Endothelial cell of umbilical vein (primary cell): ENCODE results near the gene PIEZO2.

Experiments
- CTCF ChIP-seq, 2 donors: IDR thresholded peaks; 1 replicate in 1 of 2; 2 replicates in 1 of 2; pipeline ENCODE4 v1.5.1; 2011; ENCODE audit warnings: low read length in 2 of 2, mild to moderate bottlenecking in 2 of 2, moderate library complexity in 2 of 2, control low read depth in 1 of 2, inconsistent platforms in 1 of 2, low read depth in 1 of 2; ENCODE audit not compliant: insufficient read depth in 1 of 2; ENCODE audit errors: extremely low read depth in 1 of 2
- EZH2 ChIP-seq: IDR thresholded peaks from 2 replicates; pipeline ENCODE4 v1.6.1; 2012; ENCODE audit warnings: borderline replicate concordance, low read depth, mild to moderate bottlenecking, moderate library complexity, low read length, inconsistent platforms; ENCODE audit not compliant: severe bottlenecking
- MAX ChIP-seq: IDR thresholded peaks from 2 replicates; pipeline ENCODE4 v1.6.1; 2011; ENCODE audit not compliant: insufficient read depth, insufficient read length
- POLR2A ChIP-seq: IDR thresholded peaks from 2 replicates; pipeline ENCODE4 v1.6.1; 2012; ENCODE audit warnings: low read depth, mild to moderate bottlenecking, control low read depth, low read length
- POLR2AphosphoS5 ChIP-seq: IDR thresholded peaks from 2 replicates; pipeline ENCODE4 v1.6.1; 2012; ENCODE audit warnings: low read depth, mild to moderate bottlenecking, control low read depth, low read length, moderate library complexity; ENCODE audit not compliant: insufficient read depth

GRCh38 chr18:10785798-10786197 is 363.6 kb downstream of the PIEZO2 start:
- no peak for TF ChIP-seq CTCF (IDR thresholded peaks at IDR 0.05; ENCODE audit: extremely low read depth in 1 of 2, insufficient read depth in 1 of 2, low read depth in 1 of 2, low read length in 2 of 2)
- TF ChIP-seq POLR2AphosphoS5 = no peak
- TF ChIP-seq POLR2A = no peak
- no peak for TF ChIP-seq EZH2
- TF ChIP-seq MAX = no peak
